GM19463 (cell line): ENCODE data around the gene SAMD4A.

Experiments
- ATAC-seq: cut with Tn5 transposase; IDR thresholded peaks from one replicate; pipeline ENCODE4 v1.9.1; 2021; ENCODE audit warnings: mild to moderate bottlenecking, moderate library complexity; ENCODE audit not compliant: unreplicated experiment

The SAMD4A gene

GRCh38 chr14:54675236-54676128, 108.6 kb downstream of the SAMD4A start:
- ATAC-seq = no peak

GRCh38 chr14:54676812-54677708, 110.1 kb downstream of the SAMD4A start:
- no peak for ATAC-seq

GRCh38 chr14:54680651-54681050, 113.7 kb downstream of the SAMD4A start:
- no peak for ATAC-seq

GRCh38 chr14:54681811-54682261, 114.9 kb downstream of the SAMD4A start:
- ATAC-seq = no peak

GRCh38 chr14:54682578-54682977, 115.7 kb downstream of the SAMD4A start:
- ATAC-seq = no peak

- ATAC-seq = no peak
These were observed 117.2 kb downstream of the SAMD4A start for GRCh38 chr14:54683882-54684794.

- ATAC-seq = no peak
These were observed 118.4 kb downstream of the SAMD4A start for GRCh38 chr14:54685286-54685845.

GRCh38 chr14:54686219-54686870, 119.4 kb downstream of the SAMD4A start:
- ATAC-seq = no peak

- no peak for ATAC-seq
These were observed 120.2 kb downstream of the SAMD4A start for GRCh38 chr14:54686871-54687749.

- ATAC-seq = no peak
These were observed 120.8 kb downstream of the SAMD4A start for GRCh38 chr14:54687750-54688119.

GRCh38 chr14:54688229-54688628, 121.3 kb downstream of the SAMD4A start:
- ATAC-seq = no peak

GRCh38 chr14:54689928-54690327, 123.0 kb downstream of the SAMD4A start:
- no peak for ATAC-seq

GRCh38 chr14:54690887-54691286, 124.0 kb downstream of the SAMD4A start:
- ATAC-seq = no peak

GRCh38 chr14:54691525-54692283, 124.8 kb downstream of the SAMD4A start:
- ATAC-seq = no peak

- no peak for ATAC-seq
These were observed 125.4 kb downstream of the SAMD4A start for GRCh38 chr14:54692284-54692772.

- ATAC-seq = no peak
These were observed 126.8 kb downstream of the SAMD4A start for GRCh38 chr14:54693761-54694160.

GRCh38 chr14:54695196-54695595, 128.3 kb downstream of the SAMD4A start:
- ATAC-seq = no peak

GRCh38 chr14:54697001-54697400, 130.1 kb downstream of the SAMD4A start:
- no peak for ATAC-seq
